Mesenchymal stem cell (in vitro differentiated cells and primary cell): ENCODE data around the gene HIP1.
"Not testable (repeated sequence)": the region's sequence is repeated elsewhere in the genome, so short reads cannot be mapped to it uniquely, and the experiment has no call there.

Source experiments
- DNase-seq: peaks from one replicate; pipeline ENCODE4 v3.0.0-alpha.2; 2013
- H2AFZ ChIP-seq: one replicate; pipeline ENCODE4 v1.6.1; 2013; ENCODE audit warnings: low read depth, mild to moderate bottlenecking, control low read depth, inconsistent platforms, low read length, moderate library complexity
- H2AK5ac ChIP-seq: 2 replicates; pipeline ENCODE4 v1.6.1; 2013; ENCODE audit warnings: low read length, moderate library complexity, mild to moderate bottlenecking, inconsistent platforms; ENCODE audit not compliant: severe bottlenecking
- H2BK120ac ChIP-seq: one replicate; pipeline ENCODE4 v1.6.1; 2013; ENCODE audit warnings: low read depth, mild to moderate bottlenecking, inconsistent platforms, low read length, moderate library complexity
- H2BK12ac ChIP-seq, 2 experiments: one replicate each; pipeline ENCODE4 v1.6.1; 2013; ENCODE audit warnings: inconsistent platforms in 2 of 2, low read length in 2 of 2, mild to moderate bottlenecking in 2 of 2, moderate library complexity in 2 of 2, control low read depth in 1 of 2
- H2BK15ac ChIP-seq: one replicate; pipeline ENCODE4 v1.6.1; 2013; ENCODE audit warnings: mild to moderate bottlenecking, low read depth, inconsistent platforms; ENCODE audit not compliant: poor library complexity, severe bottlenecking
- H2BK5ac ChIP-seq: 2 replicates; pipeline ENCODE4 v1.6.1; 2013; ENCODE audit warnings: low read depth, mild to moderate bottlenecking, low read length, control low read depth, inconsistent platforms; ENCODE audit not compliant: poor library complexity, severe bottlenecking
- H3K14ac ChIP-seq, 2 experiments: one replicate each; pipeline ENCODE4 v1.6.1; 2013; ENCODE audit warnings: inconsistent platforms in 2 of 2, low read length in 2 of 2, control low read depth in 1 of 2, mild to moderate bottlenecking in 1 of 2, moderate library complexity in 1 of 2
- H3K18ac ChIP-seq, 2 experiments: one replicate each; pipeline ENCODE4 v1.6.1; 2013; ENCODE audit warnings: inconsistent platforms in 2 of 2, low read length in 2 of 2, control low read depth in 1 of 2, low read depth in 1 of 2, mild to moderate bottlenecking in 1 of 2
- H3K23ac ChIP-seq, 2 experiments: one replicate each; pipeline ENCODE4 v1.6.1; 2013; ENCODE audit warnings: inconsistent platforms in 2 of 2, low read length in 2 of 2, mild to moderate bottlenecking in 2 of 2, moderate library complexity in 2 of 2, control low read depth in 1 of 2
- H3K27ac ChIP-seq: 2 replicates; pipeline ENCODE4 v1.5.1; 2013; ENCODE audit warnings: mild to moderate bottlenecking, moderate library complexity, low read length, control low read depth, inconsistent platforms; ENCODE audit not compliant: poor library complexity, severe bottlenecking
- H3K27me3 ChIP-seq, 2 experiments: 2 replicates each; pipeline versions ENCODE4 v1.6.1 to v1.7.0; 2013; ENCODE audit warnings: low read length in 2 of 2, mild to moderate bottlenecking in 2 of 2, moderate library complexity in 2 of 2, control low read depth in 1 of 2, inconsistent platforms in 1 of 2; ENCODE audit not compliant: control insufficient read depth in 1 of 2, insufficient read depth in 1 of 2
- H3K36me3 ChIP-seq, 2 experiments: 2 replicates each; pipeline versions ENCODE4 v1.6.1 to v1.7.0; 2013; ENCODE audit warnings: low read length in 2 of 2, control low read depth in 1 of 2, inconsistent platforms in 1 of 2, low read depth in 1 of 2, mild to moderate bottlenecking in 1 of 2; ENCODE audit not compliant: insufficient read depth in 2 of 2, control insufficient read depth in 1 of 2
- H3K4ac ChIP-seq, 2 experiments: one replicate each; pipeline ENCODE4 v1.6.1; 2013; ENCODE audit warnings: inconsistent platforms in 2 of 2, low read length in 2 of 2, mild to moderate bottlenecking in 2 of 2, moderate library complexity in 2 of 2, control low read depth in 1 of 2, low read depth in 1 of 2
- H3K4me1 ChIP-seq: 2 replicates; pipeline ENCODE4 v1.6.1; 2013; ENCODE audit warnings: low read depth, low read length, control low read depth; ENCODE audit not compliant: control insufficient read depth, insufficient read depth
- H3K4me2 ChIP-seq: 2 replicates; pipeline ENCODE4 v1.6.1; 2013; ENCODE audit warnings: low read length, mild to moderate bottlenecking, inconsistent platforms; ENCODE audit not compliant: poor library complexity, severe bottlenecking
- H3K4me3 ChIP-seq, 2 experiments: 2 replicates each; pipeline versions ENCODE4 v1.5.1 to v1.7.0; 2013; ENCODE audit warnings: low read length in 2 of 2, mild to moderate bottlenecking in 2 of 2, control low read depth in 1 of 2, low read depth in 1 of 2; ENCODE audit not compliant: insufficient read depth in 1 of 2
- H3K79me1 ChIP-seq: replicated peaks from 2 replicates; pipeline ENCODE4 v1.6.1; 2013; ENCODE audit warnings: mild to moderate bottlenecking, control low read depth, low read length, inconsistent platforms; ENCODE audit not compliant: poor library complexity, severe bottlenecking
- H3K9ac ChIP-seq: 2 replicates; pipeline ENCODE4 v1.7.0; 2013; ENCODE audit warnings: mild to moderate bottlenecking, low read length, moderate library complexity
- H3K9me3 ChIP-seq: 2 replicates; pipeline ENCODE4 v1.7.0; 2013; ENCODE audit warnings: mild to moderate bottlenecking, low read length; ENCODE audit not compliant: control insufficient read depth
- H4K8ac ChIP-seq: one replicate; pipeline ENCODE4 v1.6.1; 2013; ENCODE audit warnings: inconsistent platforms, mild to moderate bottlenecking, low read length, moderate library complexity
- H4K91ac ChIP-seq: one replicate; pipeline ENCODE4 v1.6.1; 2013; ENCODE audit warnings: mild to moderate bottlenecking, low read length, inconsistent platforms
- WGBS: methylation state at CpG from one replicate; pipeline ENCODE4 v1.1.7; 2013; ENCODE audit warnings: mixed read lengths; 5-methylcytosine and 5-hydroxymethylcytosine counted together

Gene HIP1

DNA sequence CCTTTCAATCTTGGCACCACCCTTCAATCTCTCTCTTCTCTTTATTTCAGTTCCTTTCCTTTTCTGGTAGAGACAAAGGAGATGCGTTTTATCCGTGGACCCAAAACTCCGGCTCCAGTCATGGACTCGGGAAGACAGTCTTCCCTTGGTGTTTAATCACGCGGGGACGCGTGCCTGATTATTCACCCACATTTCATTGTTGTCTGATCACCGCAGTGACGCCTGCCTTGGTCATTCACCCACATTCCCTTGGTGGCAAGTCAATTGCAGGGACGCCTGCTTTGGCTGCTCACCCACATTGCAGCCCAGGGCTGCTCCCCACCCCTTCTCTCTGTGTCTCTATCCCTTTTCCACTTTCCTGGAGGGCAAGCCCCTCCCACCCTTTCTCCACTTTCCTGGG, 40.8 kb upstream of the HIP1 start:
- not testable (repeated sequence) for H4K91ac ChIP-seq, H3K4me2 ChIP-seq, H3K14ac ChIP-seq, H3K9ac ChIP-seq, H4K8ac ChIP-seq, H3K4me1 ChIP-seq, DNase-seq, H2BK15ac ChIP-seq, H3K9me3 ChIP-seq, H2AFZ ChIP-seq, H3K27ac ChIP-seq, H3K4me3 ChIP-seq, H2BK5ac ChIP-seq, H2AK5ac ChIP-seq, H3K4ac ChIP-seq, H3K27me3 ChIP-seq, H2BK120ac ChIP-seq, H3K79me1 ChIP-seq, H2BK12ac ChIP-seq, H3K36me3 ChIP-seq, H3K18ac ChIP-seq, H3K23ac ChIP-seq
- 86% methylated on average over 11 of the region's 11 CpGs for WGBS

DNA sequence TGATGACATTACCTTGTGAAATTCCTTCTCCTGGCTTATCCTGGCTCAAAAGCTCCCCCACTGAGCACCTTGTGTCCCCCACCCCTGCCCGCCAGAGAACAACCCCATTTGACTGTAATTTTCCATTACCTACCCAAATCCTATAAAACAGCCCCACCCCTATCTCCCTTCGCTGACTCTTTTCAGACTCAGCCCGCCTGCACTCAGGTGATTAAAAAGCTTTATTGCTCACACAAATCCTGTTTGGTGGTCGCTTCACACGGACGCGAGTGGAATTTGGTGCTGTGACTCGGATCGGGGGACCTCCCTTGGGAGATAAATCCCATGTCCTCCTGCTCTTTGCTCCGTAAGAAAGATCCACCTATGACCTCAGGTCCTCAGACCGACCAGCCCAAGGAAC, 40.3 kb upstream of the HIP1 start:
- WGBS = 70% methylated on average over 11 of the region's 11 CpGs
- not testable (repeated sequence) for H2BK12ac ChIP-seq, H3K4me2 ChIP-seq, H3K27ac ChIP-seq, H3K4ac ChIP-seq, H2BK120ac ChIP-seq, H3K27me3 ChIP-seq, H3K23ac ChIP-seq, H3K9ac ChIP-seq, DNase-seq, H3K14ac ChIP-seq, H3K4me3 ChIP-seq, H4K91ac ChIP-seq, H2AFZ ChIP-seq, H3K36me3 ChIP-seq, H3K18ac ChIP-seq, H2BK5ac ChIP-seq, H3K4me1 ChIP-seq, H2BK15ac ChIP-seq, H3K9me3 ChIP-seq, H4K8ac ChIP-seq, H3K79me1 ChIP-seq, H2AK5ac ChIP-seq

DNA sequence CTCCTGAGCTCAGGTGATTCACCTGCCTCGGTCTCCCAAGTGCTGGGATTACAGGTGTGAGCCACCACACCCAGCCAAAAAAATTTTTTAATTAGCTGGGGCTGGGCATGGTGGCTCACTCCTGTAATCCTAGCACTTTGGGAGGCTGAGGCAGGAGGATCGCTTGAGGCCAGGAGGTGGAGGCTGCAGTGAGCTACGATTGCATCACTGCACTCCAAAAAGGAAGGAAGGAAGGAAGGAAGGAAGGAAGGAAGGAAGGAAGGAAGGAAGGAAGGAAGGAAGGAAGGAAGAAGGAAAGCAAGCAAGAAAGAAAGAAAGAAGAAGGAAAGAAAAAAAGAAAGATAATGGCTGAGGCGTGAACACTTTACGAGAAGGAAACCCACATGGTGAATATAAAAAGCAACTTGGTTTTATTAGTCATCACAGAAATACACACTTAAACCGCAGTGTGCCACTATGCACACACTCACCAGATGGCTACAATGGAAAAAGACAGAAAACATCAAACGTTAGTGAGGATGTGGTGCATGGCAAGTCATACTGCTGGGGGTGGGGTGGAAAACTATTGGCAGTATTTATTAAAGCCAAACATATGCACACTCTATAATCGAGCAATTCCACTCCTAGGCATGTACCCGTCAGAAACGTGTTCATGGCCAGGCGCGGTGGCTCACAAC, 37.7 kb upstream of the HIP1 start:
- Histone ChIP-seq H3K9ac (no peak overlapping the region), H3K9me3 (no peaks in the 10 kb centered on the region), H2BK120ac (no peak overlapping the region), H3K23ac (no peak overlapping the region), H2AK5ac (no peak overlapping the region), H4K91ac (no peak overlapping the region), H3K79me1 (no peaks in the 10 kb centered on the region), H3K4me2 (no peak overlapping the region), H3K18ac (no peak overlapping the region), H2AFZ (no peak overlapping the region), H3K36me3 (no peaks in the 10 kb centered on the region), H3K4ac (no peak overlapping the region), H3K4me1 (peaks cover 7% of the 10 kb centered on the region), H3K27ac (no peak overlapping the region), H2BK5ac (no peak overlapping the region), H4K8ac (no peak overlapping the region), H2BK12ac (no peak overlapping the region), H3K14ac (no peak overlapping the region), H3K4me3 (no peak overlapping the region), H2BK15ac (no peak overlapping the region), H3K27me3 (peaks cover 0 to 4% of the 10 kb centered on the region in 2 experiments)
- 78% methylated on average over 11 of the region's 12 CpGs for WGBS
- DNase-seq = peak; percentile 84

DNA sequence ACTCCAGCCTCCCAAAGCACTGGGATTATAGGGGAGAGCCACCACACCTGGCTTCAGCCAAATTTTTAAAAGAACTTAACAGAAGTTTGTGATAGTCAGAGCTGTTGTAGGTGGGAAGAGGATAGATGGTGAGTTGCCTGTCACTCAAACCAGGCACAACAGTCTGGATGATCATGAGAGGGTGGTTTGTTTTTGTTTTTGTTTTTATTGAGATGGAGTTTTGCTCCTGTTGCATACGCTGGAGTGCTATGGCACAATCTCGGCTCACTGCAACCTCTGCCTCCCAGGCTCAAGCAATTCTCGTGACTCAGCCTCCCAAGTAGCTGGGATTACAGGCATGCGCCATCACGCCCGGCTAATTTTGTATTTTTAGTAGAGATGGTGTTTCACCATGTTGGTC, 35.2 kb upstream of the HIP1 start:
- H3K9ac ChIP-seq, DNase-seq, H3K23ac ChIP-seq, H2AK5ac ChIP-seq, H3K27ac ChIP-seq, H4K91ac ChIP-seq, H3K36me3 ChIP-seq, H2BK12ac ChIP-seq, H3K4me1 ChIP-seq, H3K18ac ChIP-seq, H3K27me3 ChIP-seq, H3K9me3 ChIP-seq, H3K4me2 ChIP-seq, H3K14ac ChIP-seq, H2AFZ ChIP-seq, H4K8ac ChIP-seq, H2BK5ac ChIP-seq, H2BK15ac ChIP-seq, H3K79me1 ChIP-seq, H2BK120ac ChIP-seq, H3K4me3 ChIP-seq: not testable (repeated sequence)
- 95% methylated on average over 6 of the region's 6 CpGs for WGBS
- H3K4ac ChIP-seq = peak overlapping the region in 1 of 2 experiments; percentile 20
